Measurements from ENCODE around the gene GCAT.

Gene GCAT

DNA sequence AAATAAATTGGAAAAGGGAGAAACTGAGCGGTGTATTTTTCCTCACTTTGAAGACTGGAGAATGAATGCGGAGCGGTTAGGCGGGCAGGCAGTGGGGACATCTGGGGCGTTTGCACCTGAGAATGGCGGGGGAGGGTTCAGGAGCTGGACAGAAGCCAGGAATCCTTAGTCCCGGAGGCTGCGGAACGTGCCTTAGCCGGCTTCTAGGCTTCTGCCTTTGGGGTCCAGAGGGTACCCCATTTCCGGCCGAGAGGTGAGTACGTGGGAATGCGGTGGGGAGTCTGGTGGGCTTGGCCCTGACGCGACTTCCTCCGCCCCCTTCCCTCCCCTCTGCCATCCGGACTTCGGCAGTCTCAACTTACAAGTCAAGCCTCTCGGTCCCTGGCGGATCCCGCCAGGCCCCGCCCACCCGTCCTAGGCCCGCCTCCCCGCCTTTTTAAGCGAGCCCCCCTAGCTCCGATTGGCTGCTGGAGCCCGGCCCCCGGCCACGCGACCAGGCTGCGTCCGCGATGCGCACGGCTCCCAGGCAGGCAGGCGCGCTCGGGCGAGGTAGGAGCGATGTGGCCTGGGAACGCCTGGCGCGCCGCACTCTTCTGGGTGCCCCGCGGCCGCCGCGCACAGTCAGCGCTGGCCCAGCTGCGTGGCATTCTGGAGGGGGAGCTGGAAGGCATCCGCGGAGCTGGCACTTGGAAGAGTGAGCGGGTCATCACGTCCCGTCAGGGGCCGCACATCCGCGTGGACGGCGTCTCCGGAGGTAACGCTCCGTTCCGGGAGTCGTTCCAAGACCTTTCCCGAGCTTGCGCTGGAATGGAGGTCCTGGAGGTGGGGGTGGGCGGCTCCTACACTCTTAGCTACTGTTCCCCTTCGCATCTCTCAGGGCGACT, at the start of gene GCAT:
Gene GCAT (plus strand): TSS at position 525 of the 884 bp plus-strand sequence. CDS start 34 bp downstream, at position 559.
- DNase-seq (ENCODE audit: low read depth in 2 of 2), result peak; percentile 63 to 66

DNA sequence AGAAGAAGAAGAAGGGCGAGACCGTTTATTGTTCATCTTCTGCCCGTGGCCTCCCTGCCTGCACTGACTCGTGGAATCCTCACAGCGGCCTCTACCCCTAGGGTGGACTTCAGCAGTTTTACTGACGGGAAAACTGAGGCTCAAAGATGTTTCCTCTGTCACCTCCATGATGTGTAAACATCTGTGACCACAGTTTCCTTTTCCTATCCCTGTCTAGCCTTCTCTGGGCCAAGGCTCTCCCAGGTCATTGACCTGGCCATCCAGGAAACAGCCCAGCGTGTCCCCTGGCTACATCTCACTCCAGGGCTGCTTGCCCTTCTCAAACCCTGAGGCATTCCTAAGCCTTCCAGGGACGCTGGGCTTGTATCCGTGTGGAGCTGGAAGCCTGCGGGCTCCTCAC, 49.0 kb upstream of the GCAT start:
- DNase-seq (ENCODE audit: low read depth in 2 of 2), result no peak

DNA sequence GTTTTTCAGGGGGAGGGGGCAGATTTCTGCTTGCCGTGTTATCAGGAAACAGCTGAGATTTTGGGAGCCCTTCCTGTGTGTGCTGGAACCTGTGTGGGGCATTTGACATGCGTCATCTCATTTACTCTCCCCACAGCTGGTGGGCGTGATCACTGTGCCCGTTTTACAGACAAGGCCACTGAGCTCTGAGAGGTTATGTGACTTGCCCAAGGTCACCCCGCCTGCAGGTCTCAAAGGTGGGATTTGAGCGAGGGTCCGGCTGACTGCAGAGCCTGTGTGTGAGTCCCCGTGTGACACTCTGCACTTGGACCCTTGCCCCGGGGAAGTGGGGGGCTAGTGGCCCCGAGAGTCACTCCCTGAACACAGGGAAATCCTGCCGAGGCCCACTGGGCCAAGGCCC, 48.5 kb upstream of the GCAT start:
- no peak for DNase-seq (ENCODE audit: low read depth in 2 of 2)

DNA sequence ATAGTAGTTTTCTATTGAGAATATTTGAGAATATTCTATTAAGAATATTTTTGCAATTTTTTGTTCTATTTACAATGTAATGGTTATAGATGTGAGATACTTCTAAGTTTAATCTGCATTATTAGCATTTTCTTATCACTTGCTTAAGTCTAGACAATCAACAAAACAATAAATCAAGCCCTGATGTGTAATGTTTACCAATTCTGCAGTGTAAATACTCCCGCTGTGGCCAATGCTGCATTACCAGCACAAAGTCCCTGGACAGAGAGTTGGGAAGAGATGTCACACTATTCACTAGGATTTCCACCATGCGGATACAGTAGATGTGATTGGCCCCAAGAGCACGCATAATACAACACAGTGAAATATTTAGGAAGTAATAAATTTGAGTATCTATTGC, 47.6 kb upstream of the GCAT start:
- no peak for DNase-seq (ENCODE audit: low read depth in 2 of 2)

DNA sequence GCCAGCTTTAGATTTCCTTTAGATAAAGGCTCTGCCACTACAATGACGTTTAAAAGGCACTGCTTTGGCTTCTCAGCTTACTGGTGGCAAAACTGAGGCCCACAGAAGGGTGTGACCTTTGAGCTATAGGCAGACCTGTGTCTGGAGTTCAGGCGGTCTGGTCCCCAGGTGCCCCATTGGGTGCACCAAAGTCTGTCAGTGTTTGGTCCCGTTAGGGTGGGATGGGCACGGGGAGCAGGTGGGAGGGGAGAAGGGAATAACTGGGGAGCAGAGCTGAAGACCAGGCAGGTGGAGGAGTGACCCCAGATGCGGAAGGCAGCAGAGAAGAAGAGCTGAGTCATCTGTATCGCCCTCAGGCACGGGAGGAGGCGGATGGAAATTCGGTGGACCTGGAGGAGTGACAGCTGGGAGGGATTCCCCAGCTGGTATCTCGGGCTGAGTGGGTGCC, 45.3 kb upstream of the GCAT start:
- DNase-seq (ENCODE audit: low read depth in 2 of 2), result no peak

DNA sequence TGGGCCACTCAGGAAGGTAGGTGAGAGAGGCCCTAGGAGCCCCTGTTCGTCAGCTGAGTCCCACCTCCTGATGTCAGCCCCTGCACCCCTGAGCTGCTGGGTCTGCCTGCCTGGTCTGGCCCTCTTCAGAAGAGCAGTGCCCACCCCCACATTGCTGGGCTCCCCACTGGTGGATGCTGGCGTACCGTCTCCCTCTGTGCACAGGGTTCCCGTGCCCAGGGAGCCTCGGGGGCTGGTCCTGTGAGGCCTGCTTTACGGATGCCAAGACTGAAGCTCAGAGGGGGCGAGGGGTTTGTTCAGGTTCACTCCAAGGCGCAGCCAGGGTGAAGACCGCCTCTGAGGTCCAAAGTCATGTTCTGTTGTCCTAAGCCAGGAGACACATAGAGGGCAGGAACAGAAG, 44.7 kb upstream of the GCAT start:
- DNase-seq (ENCODE audit: low read depth in 2 of 2), result no peak

DNA sequence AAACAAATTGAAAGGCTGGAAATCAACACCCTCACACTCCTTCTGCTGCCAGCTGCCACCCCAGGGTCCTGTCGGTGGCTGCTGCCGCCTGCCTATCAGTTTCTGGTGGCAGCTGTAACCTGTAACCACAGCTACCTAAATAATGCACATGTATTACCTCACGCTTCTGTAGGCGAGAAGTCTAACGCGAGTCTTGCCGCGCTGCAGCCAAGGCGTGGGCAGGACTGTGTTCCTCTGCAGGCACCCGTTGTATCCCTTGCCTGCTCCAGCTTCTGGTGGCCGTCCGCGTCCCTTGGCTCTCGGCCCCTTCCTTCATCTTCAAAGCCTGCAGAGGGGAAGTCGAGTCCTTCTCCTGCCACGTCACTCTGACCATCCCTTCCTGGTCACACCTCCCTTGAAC, 44.1 kb upstream of the GCAT start:
- DNase-seq (ENCODE audit: low read depth in 2 of 2), result no peak

DNA sequence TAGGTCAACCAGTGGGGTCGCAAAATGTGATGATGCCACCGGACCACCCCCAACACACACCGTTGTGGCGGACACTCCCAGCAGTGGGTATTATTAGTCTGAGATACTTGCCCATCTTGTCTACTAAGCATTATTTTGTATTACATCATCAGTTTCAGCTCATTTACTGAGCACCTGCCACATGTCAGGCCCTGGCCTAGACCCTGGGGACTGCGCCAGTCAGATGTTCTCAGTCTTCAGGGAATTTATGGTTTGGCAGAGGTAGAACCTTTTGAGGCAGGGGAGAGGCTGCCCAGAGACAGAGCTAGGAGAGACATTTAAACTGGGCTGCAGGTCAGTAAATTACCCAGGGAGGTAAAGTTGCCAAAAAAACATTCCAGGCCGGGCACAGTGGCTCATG, 43.1 kb upstream of the GCAT start:
- DNase-seq (ENCODE audit: low read depth in 2 of 2), result no peak

DNA sequence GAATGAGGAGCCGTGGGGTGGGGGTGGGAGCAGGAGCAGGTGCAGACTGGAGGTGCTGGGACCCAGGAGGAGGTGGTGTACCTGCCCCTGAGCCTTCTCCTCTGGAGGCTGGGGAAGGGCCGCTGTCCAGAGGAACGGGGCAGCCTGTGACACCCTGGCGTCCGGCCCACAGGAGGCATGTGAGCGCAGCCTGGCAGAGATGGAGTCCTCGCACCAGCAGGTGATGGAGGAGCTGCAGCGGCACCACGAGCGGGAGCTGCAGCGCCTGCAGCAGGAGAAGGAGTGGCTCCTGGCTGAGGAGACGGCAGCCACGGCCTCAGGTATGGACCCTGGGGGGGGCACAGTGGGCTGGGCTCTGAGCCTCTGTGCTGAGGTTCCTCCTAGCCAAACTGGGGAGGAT, 42.2 kb upstream of the GCAT start:
- DNase-seq (ENCODE audit: low read depth in 2 of 2), result no peak

DNA sequence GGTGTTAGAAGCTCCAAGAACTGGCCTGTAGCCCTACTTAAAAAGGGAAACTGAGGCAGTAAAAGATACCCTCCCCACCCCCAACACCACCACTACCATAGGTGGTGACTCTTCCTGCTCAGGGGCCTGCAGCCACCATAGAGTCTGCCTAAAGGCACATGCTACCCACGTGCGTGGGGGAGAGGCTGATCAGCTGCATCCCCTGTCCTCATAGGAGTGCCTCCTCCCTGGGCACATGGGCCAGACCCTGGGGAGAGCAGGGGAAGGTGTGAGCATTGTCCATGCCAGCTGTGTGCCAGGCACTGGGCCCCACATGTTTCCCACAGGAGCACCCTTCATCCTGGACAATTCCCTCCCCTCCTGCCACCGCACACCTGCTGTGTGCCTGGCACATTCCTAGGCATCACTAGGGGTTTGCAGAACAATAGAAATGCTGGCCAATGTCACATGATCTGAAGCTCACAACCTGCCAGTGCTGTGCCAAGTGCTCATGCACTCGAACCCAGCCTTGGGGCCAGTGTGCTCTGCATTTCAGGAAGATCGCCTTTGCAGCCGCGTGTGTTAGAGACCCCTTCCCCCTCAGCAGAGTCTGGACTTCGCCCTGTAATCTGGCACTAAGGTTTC, 41.7 kb upstream of the GCAT start:
- DNase-seq (ENCODE audit: low read depth in 2 of 2), result no peak

DNA sequence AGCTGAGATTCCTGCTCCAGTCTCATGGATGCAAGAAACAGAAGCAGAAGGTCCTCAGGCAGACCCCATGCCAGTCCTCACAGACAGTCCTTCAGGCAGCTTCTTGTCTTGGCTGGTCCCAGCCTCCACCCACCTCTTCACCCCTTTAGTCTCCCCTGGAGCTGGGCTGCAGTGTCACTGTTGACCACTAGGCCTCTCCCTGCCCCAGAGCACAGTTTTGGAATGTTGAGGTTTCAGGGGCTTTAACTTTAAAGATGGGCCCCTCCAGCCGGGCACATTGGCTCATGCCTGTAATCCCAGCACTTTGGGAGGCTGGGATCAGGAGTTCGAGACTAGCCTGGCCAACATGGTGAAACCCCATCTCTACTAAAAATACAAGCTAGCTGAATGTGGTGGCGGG, 39.5 kb upstream of the GCAT start:
- no peak for DNase-seq (ENCODE audit: low read depth in 2 of 2)

DNA sequence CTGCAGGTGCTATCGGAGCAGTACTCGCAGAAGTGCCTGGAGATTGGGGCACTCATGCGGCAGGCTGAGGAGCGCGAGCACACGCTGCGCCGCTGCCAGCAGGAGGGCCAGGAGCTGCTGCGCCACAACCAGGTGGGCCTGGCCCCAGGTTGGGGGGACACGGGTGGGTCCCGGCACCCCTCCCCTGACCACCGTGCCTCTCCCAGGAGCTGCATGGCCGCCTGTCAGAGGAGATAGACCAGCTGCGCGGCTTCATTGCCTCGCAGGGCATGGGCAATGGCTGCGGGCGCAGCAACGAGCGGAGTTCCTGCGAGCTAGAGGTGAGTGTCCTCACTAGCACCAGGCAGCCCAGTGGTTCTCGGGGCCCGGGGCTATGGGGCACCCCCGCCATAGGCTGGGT, 38.7 kb upstream of the GCAT start:
- DNase-seq (ENCODE audit: low read depth in 2 of 2), result no peak

DNA sequence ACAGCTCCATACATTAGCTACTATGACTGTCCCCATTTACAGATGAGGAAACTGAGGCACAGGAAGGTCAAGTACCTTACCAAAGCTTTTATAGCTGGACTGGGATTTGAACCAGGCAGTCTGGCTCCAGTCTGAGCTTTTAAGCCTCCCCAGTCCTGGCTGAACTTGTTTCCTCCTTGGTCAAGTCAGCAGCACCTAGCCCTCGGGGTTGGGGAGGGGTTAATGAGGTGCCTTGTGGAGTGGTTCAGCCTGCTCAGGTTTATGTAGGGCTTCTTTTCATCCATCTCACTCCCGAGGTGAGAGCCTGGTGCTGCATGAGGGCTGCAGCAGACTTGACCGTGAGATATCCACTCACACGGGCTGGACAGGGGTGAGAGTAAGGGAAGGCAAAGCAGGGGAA, 36.7 kb upstream of the GCAT start:
- no peak for DNase-seq (ENCODE audit: low read depth in 2 of 2)

DNA sequence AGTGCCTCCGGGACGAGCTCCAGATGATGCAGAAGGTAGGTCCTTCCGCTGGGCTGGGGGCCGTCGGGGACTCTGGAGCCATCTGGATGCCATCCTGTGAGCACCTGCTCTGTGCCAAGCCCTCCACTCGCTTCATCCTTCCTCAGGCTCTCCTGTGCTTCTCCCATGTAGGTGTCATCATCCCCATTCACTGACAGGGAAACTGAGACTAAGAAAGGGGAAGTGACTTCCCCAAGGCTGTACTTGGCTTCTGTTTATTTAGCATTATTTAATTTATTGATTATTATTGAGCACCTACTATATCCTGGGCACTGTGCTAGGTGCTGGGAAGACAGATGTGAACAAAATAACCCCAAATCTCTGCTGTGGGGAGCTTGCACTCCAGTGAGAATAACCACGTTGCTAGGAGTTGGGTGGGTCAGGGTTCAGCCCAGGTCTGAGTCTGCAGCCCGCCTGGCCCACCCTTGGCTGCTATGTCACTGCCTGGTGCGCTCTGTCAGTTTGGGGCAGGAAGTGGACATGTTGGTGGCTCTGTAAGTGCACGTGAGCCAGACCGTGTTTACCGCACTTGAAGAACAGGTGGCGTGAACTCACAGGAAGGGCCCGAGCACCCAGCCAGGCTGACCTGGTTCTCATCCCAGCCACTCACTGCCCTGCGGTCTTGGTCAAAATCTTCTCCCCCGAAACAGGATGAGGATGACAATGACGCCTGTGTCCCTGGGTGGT, 35.9 kb upstream of the GCAT start:
- DNase-seq (ENCODE audit: low read depth in 2 of 2), result no peak

DNA sequence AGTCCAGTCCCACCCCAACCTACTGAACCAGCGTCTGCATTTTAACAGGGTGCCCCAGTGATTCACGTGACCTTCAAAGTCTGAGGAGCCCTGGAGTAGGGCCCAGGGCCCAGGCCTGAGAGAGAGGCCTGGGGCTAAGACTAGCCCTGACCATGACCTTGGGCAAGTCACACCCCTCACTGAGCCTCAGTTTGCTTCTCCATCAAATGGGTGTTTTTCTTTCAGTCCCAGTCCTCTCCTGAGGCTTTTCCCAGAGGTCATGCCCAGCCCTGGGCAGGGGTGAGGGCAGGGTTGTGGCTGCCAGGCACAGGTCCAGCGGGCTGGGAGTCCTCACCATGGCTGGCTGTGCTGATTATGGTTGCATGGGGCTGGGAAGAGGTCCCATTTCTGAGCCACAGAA, 33.0 kb upstream of the GCAT start:
- DNase-seq (ENCODE audit: low read depth in 2 of 2), result no peak

DNA sequence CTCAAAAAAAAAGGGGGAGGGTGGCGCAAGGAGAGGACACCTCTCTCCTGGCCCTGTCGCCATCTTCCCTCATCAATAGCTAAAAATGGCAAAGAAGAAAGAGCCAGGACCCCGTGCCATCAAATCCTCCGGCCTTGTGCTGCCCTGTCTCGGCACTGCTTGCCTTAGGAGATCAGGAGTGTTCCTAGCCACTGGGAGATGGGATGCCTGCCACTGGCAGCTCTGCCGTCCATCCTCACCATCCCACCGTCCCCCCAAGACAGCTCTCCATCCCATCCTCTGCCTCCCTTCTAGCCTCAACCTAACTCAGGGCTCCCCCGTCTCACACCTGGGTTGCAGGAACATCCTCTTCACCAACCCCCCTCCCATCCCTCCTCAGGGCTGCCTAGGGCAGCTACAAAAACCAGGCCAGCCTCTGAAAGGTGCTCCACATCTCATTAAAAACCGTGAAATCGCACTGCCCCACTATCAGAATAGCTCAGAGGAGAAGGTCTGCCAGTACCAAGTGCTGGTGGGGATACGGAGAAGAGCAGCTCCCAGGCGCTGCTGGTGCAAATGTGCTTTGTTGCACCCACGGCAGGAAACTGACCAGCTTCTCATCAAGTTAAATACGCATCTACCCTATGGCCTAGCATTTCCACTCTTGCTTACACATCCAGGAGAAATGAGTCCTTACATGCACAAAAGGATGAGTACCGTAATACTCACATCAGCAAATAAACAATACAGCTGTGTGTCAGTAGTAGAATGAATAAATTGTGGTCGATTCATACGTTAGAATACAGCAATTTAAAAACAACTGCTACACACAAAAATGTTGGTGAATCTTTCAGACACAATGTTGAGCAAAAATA, 31.7 kb upstream of the GCAT start:
- no peak for DNase-seq (ENCODE audit: low read depth in 2 of 2)

DNA sequence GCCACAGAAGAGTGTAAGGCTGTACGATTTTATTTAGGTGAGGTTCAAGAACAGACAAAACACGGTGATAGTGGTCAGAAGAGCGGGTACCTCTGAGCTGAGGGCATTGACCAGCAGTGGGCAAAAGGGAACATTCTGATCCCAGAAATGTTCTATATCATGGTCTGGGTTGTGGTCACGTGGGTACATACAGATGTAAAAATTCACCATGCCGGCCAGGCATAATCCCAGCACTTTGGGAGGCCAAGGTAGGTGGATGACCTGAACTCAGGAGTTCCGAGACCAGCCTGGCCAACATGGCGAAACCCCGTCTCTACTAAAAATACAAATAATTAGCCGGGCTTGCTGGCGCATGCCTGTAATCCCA, 31.1 kb upstream of the GCAT start:
- DNase-seq (ENCODE audit: low read depth in 2 of 2), result no peak

DNA sequence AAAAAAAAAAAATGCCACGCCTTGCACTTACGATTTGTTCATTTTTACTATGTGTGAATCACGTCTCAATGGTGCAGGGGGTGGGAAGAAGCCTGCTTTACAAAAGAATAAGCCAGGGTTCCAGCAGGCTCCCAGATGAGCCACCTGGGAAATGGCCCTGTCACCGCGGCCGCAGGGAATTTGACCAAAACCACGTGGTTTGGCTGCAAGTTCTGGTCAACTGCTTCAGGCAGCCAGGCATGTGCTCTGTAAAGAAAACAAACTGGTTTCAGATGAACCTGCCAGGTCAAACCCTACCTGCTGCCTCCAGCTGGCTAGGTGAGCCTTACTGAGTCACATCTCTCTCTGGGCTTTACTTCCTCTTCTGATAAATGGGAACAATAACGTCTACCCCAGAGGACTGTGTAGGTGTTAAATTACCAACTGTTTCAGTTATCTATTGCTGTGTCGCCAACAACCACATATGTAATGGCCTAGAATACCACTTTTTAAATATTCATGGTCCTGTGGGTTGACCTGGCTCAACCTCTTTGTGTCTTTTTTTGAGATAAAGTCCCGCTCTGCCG, 30.5 kb upstream of the GCAT start:
- no peak for DNase-seq (ENCODE audit: low read depth in 2 of 2)

DNA sequence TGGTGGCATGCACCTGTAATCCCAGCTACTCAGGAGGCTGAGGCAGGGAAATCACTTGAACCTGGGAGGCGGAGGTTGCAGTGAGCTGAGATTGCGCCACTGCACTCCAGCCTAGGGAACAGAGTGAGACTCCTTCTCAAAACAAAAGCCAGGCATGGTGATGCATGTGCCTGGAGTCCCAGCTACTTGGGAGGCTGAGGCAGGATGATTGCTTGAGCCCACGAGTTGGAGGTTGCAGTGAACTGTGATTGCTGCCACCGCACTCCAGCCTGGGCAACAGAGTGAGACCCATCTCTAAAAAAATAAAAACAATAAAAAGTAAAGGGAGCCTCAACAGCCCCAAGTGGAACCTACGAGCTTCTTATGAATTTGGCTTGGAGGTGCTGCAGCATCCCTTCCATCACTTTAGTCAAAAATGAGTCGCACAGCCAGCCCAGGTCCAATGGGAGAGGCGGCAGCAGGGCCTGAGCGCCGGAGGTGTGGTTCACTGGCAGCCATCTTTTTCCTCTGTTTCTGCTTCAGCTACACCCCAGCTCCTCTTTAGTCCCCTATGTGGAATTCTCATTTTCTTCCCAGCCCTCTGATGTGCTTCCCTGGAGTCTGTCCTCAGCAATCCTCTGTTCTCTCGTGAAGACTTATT, 29.2 kb upstream of the GCAT start:
- no peak for DNase-seq (ENCODE audit: low read depth in 2 of 2)

DNA sequence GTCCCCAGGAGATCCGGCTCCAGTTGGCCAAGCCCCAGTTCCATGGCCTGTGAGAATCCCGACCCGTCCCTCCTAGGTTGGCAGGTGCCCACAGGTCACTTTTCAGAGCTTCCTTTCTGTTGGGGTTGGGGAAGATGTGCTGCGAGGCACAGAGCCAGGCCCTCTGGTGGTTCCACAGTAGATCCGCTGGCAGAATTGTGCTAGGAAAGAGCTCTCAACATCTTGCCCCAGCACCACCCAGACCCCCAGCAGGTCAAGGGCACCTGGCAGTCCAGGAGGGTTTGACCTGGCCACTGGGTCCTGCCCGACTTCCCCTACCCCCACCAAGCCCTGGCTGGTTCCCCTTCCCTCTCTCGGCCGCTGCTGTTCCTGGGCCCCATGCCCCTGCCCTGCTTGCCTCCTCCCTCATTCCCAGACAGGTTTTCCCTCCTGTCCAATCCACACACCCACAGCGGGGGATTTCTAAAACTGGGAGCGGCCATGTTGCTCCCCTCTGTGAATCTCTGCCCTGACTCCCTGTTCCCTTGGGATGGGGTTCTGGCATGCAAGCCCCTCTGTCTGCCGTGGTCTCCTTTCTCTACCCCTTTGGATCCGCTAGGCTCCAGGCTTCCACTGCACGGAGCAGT, 26.2 kb upstream of the GCAT start:
- DNase-seq (ENCODE audit: low read depth in 2 of 2), result no peak
